ENCODE data around the gene ETFBKMT.

ETFBKMT gene, protein sequence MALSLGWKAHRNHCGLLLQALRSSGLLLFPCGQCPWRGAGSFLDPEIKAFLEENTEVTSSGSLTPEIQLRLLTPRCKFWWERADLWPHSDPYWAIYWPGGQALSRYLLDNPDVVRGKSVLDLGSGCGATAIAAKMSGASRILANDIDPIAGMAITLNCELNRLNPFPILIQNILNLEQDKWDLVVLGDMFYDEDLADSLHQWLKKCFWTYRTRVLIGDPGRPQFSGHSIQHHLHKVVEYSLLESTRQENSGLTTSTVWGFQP

DNA sequence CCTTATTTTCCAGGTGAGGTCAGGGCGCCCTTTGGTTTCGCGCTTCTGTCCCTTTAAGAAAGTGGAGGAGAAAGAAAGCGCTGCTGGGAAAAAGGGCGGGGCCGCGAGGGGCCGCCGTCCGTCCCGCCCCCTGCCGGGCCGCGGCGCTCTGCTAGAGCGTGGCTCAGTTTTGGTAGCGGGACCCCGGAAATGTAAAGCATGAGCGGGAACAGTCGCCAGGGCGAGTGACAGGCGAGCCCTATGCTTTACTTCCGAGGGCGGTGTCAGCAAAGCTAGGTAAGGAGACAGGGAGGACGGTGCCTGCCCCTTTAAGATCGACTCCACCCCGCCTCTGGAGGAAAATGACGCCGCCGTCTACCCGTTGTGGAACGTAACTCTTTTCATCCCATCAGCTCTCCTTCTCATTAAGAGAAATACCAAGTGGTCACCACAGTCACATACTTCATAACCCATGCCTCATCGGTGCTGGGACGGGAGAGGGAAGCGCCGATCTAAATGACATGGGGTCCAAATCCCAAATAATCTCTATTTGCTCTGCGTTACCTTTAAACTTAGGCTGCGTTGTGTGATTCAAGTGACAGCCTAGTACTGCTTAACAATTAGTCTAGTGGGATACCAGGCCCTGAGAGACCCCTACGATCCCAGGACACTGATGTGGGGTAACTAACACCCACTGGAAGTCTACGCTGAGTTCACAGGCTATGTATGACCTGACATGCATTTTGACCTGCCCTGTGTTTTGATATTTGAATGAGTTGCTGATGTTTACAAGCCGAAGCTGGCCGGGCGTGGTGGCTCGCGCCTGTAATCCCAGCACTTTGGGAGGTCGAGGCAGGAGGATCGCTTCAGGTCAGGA is at the start of gene ETFBKMT:
Gene ETFBKMT, plus strand, starts transcription at position 602 of the 856 bp plus-strand sequence. CDS start 2,266 bp downstream, outside the sequence.
- peak; percentile 85 for DNase-seq (ENCODE audit: low read depth)

DNA sequence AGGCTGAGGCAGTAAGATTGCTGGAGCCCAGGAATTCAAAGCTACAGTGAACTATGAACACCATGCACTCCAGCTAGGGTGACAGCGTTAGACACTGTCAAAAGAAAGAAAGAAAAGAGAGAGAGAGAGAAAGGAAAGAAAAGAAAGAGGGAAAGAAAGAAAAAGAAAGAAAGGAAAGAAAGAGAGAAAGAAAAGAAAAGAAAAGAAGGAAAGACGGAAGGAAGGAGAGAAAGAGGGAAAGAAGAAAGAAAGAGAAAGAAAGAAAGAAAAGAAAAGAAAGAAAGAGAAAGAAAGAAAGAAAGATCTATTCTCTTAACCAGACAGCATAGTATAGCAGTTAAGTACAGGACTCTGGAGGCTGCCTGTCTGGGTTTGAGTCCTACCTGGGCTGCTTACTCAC is 46.7 kb upstream of the ETFBKMT start:
- no peak for DNase-seq (ENCODE audit: low read depth)

DNA sequence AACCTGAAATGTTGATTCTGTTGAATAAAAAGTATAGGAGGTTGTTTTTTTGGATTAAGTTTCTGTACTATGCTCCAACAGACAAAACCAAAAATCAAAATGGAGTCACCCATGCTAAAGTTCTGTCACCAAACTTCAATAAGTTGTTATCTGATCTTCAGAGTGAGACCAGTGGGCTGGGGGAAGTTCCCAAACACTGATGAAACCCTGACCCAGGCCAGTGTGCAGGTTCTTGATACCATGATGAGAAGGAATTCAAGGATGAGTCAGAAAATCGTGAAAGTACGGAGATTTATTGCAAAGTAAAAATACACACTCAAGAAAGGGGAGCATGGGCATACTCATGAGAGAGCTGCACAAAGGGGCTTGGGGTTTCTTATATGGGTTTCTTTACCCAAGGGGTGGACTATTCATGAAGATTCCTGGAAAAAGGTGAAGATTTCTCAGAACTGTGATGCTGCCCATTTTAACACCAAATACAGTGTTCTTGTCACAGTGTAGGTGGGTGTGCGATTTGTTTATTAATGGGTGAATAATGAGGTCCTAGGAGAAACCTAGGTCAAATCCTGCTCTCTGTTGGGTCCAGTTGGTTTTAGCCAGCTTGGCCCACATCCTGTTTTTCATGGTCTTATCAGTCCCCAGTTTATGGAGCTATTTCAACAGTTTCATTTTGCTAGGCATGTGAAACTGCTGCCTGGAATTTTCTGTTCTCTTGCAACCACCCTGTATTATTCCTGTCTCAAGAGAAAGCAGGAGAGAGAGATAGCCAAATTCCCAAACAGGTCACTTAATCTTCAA is 41.1 kb upstream of the ETFBKMT start:
- DNase-seq (ENCODE audit: low read depth) = peak; percentile 68

DNA sequence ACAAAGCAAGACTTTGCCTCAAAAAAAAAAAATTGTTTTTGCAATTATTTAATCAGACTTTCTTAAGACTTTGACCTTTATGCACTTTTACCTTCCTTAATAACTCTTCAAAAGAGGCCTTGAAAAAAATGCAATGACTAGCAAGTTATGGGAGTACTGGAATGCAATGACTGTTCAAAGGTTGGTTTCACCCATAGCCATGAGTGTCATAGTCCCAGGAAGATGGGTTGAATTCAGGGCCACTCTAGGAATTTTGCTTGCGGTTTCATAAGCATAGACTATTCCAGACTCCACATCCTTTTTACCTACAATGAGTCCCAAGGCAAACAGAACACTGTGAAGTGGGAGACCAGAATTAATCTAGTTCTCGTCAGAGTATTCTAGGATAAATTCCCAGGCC is 39.2 kb upstream of the ETFBKMT start:
- peak; percentile 48 for DNase-seq (ENCODE audit: low read depth)

DNA sequence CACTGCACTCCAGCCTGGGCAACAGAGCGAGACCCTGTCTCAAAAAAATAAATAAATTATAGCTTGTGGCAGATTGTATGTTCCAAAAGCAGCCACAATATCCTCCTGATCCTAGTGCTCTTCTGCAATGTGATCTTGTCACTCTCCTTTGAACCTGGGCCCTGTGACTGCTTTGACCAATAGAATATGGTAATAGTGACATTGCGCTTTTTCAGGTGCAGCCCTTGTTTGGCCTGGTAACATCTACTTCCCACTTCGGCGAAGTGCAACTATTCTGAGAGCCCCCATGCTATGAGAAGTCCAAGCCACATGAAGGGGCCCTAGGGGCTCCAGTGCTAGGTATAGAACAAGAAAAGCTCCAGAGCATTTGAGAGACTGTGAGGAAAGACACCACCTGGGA is 37.5 kb upstream of the ETFBKMT start:
- no peak for DNase-seq (ENCODE audit: low read depth)

DNA sequence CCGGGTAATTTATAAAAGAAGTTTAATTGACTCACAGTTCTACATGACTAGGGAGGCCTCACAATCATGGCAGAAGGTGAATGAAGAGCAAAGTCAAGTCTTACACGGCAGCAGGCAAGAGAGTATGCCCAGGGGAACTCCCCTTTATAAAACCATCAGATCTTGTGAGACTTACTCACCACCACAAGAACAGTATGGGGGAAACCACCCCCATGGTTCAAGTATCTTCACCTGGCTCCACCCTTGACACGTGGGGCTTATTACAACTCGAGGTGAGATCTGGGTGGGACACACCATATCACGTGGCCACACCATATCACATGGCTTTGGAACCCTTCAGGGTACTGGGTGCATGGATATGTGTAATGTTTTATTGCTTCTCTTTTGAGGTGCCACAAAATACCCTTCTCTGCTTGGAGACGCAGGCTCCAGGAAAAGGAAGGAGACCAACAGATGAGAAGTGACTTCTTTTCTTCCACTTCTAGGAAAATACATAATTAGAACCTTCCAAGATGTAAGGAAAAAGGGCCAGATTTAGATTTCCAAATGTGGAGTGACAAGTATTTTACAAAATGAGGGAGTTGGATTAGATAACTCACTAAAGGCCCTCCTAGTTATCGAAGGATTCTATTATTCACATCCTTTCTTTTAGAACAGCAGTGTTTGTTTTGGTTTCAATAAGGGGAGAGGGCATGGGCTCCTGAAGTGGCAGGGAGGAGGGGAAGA is 33.1 kb upstream of the ETFBKMT start:
- DNase-seq (ENCODE audit: low read depth) = no peak

DNA sequence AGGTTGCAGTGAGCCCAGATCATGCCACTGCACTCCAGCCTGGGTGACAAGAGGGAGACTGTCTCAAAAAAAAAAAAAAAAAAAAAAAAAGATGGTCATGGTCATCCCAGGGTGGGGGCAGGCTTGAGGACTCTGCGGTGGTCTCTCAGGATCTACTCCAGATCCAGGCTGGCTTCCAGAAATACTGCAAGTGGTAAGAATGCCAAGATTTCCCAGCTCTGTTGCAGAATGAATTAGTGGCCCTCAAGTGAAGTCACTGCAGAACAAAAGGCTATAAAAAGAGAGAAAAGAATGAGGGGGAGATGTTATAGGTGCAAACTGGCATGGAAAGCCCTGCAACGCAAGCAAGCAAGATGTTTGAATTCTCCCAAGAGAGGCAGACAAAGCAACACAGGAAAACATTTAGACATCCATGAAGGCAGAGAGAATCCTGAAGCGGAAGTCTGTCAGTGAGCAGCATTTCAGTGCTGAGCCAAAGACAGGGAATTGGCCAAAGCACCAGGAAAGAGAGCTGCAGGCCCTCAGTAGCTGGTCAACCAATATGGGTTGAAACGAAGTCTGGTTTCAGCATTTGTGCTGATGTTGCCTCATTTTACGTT is 31.9 kb upstream of the ETFBKMT start:
- DNase-seq (ENCODE audit: low read depth) = no peak

DNA sequence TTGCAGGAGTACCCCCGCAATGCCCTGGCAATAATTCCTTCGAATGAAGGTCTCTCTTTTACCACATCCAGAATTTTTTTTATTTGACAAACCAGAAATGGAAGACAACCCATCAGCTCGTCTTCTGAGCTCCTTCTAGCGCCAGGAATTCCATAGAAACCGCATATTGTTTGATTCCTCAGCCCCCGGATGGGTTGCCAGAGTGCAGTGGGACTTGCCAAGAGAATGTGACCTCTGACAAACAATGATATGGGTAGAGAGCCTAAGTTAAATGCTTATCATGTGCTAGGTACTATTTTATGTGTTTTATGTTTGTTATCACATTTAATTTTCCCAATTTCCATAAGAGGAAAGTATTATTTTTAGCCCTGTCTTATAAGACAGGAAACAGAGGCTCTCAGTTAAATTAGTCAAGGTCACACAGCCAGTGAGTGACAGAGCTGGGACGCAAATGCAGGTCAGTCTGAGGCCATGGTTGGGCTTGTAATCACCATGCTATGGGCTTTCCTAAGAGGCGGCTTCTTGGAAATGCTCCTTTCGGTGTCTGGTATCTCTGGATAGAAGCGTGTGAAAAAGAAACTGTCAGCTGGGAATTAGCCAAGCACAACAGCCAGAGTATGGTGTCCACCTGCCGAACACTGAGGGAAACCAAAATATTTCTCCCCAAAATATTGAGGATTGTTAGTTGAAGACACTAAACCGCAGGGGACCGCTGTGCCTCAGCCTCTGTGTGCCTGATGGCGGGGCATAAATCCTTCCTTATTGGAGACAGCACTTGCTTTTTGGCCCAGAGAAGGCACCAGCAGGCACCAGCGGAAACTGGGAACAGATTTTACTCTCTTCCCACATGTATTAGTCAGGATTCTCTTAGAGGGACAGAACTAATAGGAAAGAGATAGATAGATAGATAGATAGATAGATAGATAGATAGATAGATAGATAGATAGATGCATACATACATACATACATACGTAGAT is 29.4 kb upstream of the ETFBKMT start:
- peak; percentile 82 for DNase-seq (ENCODE audit: low read depth)

DNA sequence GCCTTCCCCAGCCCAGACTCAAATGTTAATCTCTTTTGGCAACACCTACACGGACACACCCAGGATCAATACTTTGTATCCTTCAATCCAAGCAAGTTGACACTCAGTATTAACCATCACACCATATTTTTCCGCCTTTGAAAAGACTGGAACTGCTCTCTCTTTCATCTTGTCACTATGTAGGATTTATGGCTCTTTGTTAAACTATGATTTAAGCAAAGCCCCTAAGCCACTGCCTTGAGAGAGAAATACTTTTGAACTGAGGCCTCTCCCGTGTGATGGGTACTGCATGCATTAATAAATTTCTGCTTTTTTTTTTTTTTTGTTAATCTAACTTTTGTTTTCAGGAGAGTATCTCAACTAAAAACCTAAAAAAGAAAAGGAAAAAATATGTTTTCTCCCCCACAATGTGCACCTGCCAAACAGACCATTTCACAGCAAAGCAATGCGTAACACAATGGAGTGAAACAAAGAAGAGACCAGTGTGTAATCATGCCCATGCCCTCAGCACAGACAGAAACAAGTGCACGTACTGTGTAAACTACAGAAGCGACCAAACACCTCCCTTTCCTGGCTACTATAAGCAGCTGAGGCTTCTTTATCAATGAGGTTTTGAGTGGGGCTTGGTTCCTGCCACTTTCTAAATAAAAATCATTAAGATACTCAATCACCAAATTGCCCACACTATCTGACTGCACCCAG is 28.3 kb upstream of the ETFBKMT start:
- DNase-seq (ENCODE audit: low read depth) = no peak

DNA sequence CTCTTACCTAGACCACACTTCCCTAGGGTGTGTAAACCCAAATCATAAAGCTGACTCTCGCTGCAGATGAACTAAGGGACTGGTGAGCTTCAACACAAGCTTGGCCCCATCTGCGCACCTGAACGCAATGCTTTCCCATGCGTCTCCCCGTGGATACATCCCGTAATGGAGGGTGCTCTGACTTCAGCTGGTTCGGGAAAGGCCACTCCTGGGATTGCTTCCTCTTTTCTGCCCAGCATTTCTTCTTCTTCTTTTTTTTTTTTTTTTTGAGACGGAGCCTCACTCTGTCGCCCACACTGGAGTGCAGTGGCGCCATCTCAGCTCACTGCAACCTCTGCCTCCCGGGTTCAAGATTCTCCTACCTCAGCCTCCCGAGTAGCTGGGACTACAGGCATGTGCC is 27.7 kb upstream of the ETFBKMT start:
- DNase-seq (ENCODE audit: low read depth) = no peak

DNA sequence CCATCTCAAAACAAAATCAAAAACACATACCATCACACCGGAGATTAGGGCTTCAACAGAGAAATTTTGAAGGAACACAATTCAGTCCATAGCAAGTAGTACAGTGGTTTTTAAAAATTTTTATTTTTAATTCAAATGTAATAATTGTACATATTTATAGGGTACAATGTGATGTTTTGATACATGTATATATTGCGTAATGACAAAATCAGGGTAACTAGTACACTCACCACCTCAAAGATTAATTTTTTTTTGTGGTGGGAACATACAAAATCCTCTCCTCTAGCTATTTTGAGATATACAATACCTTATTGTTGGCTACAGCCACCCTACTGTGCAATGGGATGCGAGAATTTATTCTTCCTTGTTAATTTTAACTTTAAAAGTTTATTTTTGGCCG is 26.0 kb upstream of the ETFBKMT start:
- no peak for DNase-seq (ENCODE audit: low read depth)

DNA sequence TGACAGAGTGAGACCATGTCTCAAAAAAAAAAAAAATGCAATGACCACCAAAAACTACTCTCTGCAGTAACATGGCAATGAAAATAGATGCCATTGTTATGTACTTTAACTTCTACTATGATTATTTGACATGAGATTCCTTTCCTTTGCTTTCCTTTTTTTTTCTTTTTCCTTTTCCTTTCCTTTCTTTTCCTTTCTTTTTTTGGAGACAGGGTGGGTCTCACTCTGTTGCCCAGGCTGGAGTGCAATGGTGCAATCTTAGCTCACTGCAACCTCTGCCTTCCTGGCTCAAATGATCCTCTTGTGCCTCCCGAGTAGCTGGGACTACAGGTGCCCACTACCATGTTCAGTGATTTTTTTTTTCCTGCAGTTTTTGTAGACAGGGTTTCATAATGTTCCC is 24.9 kb upstream of the ETFBKMT start:
- DNase-seq (ENCODE audit: low read depth) = no peak

DNA sequence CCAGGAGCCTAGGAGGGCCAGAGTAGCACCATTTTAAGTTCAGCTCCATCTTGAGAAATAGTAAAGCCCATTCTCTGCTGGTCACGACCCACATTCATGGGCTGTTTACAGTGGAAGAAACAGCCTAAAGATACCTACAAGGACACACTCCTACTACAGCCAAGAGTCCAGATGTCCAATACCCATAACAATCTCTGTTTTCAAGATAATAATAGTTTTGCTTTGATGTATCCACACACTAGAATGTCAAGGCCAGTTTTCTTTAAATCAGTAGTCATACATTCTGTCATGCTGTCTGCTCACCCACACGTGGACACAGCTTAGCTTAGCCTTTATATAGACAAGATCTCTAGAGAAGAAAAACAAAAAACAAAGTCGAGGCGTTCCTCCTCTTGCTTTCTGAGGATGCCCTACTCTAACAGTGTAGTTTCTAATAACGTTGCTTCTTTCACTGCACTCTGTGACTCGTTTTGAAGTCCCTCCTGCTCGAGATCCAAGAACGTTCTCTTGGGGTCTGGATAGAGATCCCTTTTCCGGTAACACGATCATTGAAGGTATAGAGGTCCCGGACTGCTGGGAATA is 17.9 kb upstream of the ETFBKMT start:
- no peak for DNase-seq (ENCODE audit: low read depth)

DNA sequence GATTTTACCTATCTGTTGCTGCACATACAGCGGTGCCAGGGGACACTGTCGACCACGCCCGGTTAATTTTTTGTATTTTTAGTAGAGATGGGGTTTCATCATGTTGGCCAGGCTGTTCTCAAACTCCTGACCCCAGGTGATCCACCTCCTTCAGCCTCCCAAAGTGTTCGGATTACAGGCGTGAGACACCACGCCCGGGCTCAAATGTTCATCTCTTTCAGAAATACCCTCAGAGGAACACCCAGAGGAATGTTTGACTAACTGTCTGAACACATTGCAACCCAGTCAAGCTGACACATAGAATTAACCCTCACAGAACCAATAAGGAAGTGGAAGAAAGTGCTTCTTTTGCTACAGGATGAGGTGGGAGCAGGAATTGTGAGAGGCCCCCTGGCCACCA is 15.0 kb upstream of the ETFBKMT start:
- DNase-seq (ENCODE audit: low read depth) = peak; percentile 22

DNA sequence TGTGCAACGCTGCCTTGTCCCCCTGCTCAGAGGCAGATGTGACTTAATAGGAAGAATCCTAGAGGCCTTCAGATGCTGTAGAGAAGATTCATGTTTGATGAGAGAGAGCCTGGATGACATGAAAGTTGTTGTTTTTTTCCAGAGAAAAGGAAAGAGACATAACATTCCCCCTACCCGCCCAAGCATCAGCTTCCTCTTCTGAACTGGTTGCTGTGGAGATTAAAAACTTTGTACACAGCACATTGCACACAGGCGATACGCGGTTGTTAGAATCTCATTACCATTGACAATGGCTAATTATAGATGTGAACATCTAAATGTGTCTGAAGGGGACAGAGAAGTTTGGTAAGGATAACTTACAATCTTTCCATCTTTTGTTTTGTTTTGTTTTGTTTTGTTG is 13.6 kb upstream of the ETFBKMT start:
- DNase-seq (ENCODE audit: low read depth) = no peak

DNA sequence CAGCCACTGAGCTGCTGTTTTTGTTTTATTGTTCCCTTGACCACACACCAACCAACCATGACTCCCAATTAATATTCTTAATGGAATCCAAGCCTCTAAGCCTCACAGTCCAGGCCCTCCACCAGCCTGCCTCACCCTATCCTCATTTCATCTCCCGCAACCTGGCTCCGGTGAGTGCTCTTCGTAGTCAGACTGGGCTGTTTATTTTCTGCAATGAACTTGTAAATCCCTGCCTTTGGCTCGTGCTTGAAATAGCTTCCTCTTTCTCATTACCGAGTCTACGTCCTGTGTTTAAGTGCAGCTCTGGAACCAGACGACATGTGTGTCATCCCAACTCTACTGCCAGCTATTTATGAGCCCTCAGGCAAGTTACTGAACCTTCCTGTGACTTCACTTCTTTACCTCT is 12.4 kb upstream of the ETFBKMT start:
- no peak for DNase-seq (ENCODE audit: low read depth)

DNA sequence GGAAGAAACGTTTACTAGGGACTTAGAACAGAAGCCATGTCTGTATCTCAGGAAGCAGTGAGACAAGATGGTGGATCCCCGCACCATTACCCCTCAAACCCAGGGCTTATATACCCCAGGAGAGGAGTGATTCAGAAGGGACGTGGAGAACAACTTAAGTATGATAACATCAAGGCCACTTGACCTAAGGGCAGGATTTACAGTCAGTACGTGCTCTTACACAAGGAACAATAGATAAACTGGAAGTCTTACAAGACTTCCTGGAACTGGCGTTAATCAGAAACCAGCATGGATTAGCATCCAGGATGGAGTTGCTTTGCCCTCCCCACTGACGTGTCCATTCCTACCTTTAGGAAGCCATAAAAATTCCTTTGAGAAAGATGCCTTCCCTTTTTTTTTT is 8.6 kb upstream of the ETFBKMT start:
- no peak for DNase-seq (ENCODE audit: low read depth)

DNA sequence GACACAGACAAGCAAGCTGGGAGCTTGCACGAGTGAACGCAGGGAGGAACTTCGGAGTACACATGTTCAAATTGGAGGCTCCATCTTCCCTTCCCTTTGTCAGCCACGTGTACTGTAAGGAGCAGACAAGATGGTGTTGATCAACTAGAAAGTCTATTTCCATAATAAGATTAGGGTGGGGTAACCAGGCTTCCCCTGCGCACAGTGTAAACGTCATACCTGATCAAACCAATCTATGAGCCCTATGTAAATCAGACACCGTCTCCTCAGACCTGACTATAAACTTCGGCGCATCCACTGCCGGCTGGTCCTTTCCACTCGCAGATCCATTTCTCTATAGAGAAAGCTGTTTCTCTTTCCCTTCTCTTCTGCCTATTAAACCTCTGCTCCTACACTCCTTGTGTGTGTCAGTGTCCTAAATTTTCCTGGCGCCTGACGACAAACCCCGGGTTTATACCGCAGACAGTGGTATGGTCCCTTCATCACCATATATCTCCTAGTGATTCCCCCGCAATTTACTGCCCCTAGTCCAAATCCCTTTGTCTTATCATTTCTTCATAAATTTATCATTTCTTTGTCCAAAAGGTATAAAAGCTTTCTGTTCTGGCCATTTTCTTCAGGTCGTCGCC is 7.5 kb upstream of the ETFBKMT start:
- DNase-seq (ENCODE audit: low read depth) = no peak

DNA sequence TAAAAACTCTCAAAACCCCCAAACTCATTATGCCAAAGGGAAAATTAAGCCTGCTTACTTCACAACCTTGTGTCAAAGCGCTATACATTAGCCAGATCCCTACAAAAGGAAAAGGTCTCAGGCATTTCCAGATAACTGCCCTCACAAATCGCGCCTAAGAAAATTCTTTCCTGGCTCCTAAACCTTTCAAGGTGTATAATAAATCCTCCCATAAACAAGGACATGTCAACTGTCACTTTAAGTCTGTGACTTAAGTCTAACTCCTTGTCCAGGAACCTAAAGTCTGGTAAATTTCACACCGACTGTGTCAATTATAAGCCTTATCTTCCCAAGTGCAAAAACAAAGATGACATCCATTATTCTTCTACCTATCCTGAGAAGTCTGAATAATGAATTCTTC is 4.3 kb upstream of the ETFBKMT start:
- DNase-seq (ENCODE audit: low read depth) = no peak
